ENCODE data around the gene SCUBE3. TPM values are rescaled to one million over a fixed set of nuclear protein-coding genes. Genes with fewer than 3 reads are reported as not detected.
A peak's percentile ranks its signal among the peaks of the same experiment; 100 is the strongest.

The SCUBE3 gene
- total and polyA plus RNA-seq, 9 of the 15 experiments (the other 6 are each of a cell fraction or from before 2014, with no cell fraction given) = 0.01 to 0.11 TPM; not detected in 7

GRCh38 chr6:35242906-35243305 is 29.1 kb downstream of the SCUBE3 start:
- ATAC-seq = no peak
- intact Hi-C loops (cut with micrococcal nuclease) (no loop called here), in situ Hi-C loops (cut with MboI) (loop anchor here (5.0 kb wide), 1 partner anchor 256 kb away; no protein-coding TSS in a partner anchor)

GRCh38 chr6:35243386-35243958 is 29.7 kb downstream of the SCUBE3 start:
- ChIA-PET CTCF (ENCODE audit: low intra/inter-chr PET ratio) (interaction anchor here (0.6 kb wide), 1 partner anchor 998 kb away, joined by 3 read pairs; no protein-coding TSS in a partner anchor), POLR2A (interaction anchor here (0.5 to 0.9 kb wide), 3 partner anchors 13 to 92 kb away, joined by 3 read pairs; no protein-coding TSS in a partner anchor)
- peaks cover 9% of the 10 kb centered on the region for H4K20me1 ChIP-seq (replicated peaks; ENCODE audit: control insufficient read depth, insufficient read depth, low read length)
- BruUV-seq (replicated peaks) = no TSS peak
- H3K4me1 ChIP-seq (replicated peaks in 1 of 2; ENCODE audit: control insufficient read depth in 2 of 2, insufficient read depth in 2 of 2, low read length in 2 of 2) = peaks cover 11 to 13% of the 10 kb centered on the region in 2 experiments; a peak in 4 of 5 replicates
- peaks cover 22% of the 10 kb centered on the region; the same call in 2 of the 3 replicates for H3K36me3 ChIP-seq (ENCODE audit: control insufficient read depth, insufficient read depth, low read length)
- ATAC-seq = no peak
- intact Hi-C loops (cut with micrococcal nuclease) (no loop called here), in situ Hi-C loops (cut with MboI) (loop anchor here (5.0 kb wide), 1 partner anchor 256 kb away; no protein-coding TSS in a partner anchor)
- no peak overlapping the region for H2AFZ ChIP-seq (ENCODE audit: low read depth, low read length)
- no peak overlapping the region for H3K4me3 ChIP-seq
- no peaks in the 10 kb centered on the region for H3K27me3 ChIP-seq (ENCODE audit: control insufficient read depth in 2 of 2, insufficient read depth in 2 of 2, low read length in 2 of 2)
- 64% methylated on average over 13 of the region's 17 CpGs for WGBS (ENCODE audit: insufficient coverage, low coverage, missing lambda C conversion rate)
- H3K4me2 ChIP-seq (ENCODE audit: insufficient read depth, low read length) = no peak overlapping the region
- no peaks in the 10 kb centered on the region for H3K9me1 ChIP-seq (ENCODE audit: control insufficient read depth, insufficient read depth, low read length)
- no peak overlapping the region for H3K27ac ChIP-seq (ENCODE audit: extremely low read depth, low read depth, low read length)
- FAIRE-seq = no peak
- no peaks in the 10 kb centered on the region for H3K9me3 ChIP-seq (replicated peaks; ENCODE audit: control insufficient read depth, insufficient read depth, low read depth, low read length)
- DNase-seq (ENCODE audit: extremely low read depth in 1 of 4, low spot score in 3 of 4) = no peak
- H3K79me2 ChIP-seq (ENCODE audit: control insufficient read depth, insufficient read depth, low read length) = no peaks in the 10 kb centered on the region; the same call in 2 of the 3 replicates
- H3K9ac ChIP-seq (ENCODE audit: insufficient read depth in 1 of 2, low read depth in 2 of 2, low read length in 2 of 2) = no peak overlapping the region
- TF ChIP-seq PML (IDR thresholded peaks at IDR 0.05; ENCODE audit: low read length) = no peak
- TF ChIP-seq TRIM25 (IDR thresholded peaks at IDR 0.05; ENCODE audit: borderline replicate concordance) = no peak
- TF ChIP-seq ZNF324 (CRISPR knock-in tag; IDR thresholded peaks at IDR 0.05) = no peak
- no peak for TF ChIP-seq LEF1 (IDR thresholded peaks at IDR 0.05)
- no peak for TF ChIP-seq CEBPB (tag; IDR thresholded peaks at IDR 0.05)
- TF ChIP-seq ARID3B (CRISPR knock-in tag; IDR thresholded peaks at IDR 0.05; ENCODE audit: borderline replicate concordance) = no peak
- TF ChIP-seq MLLT1 (IDR thresholded peaks at IDR 0.05) = no peak

More at GRCh38 chr6:35242906-35243305, 29.1 kb downstream of the SCUBE3 start:
- no peak overlapping the region for H3K27ac ChIP-seq (ENCODE audit: extremely low read depth, low read depth, low read length)
- H3K79me2 ChIP-seq (ENCODE audit: control insufficient read depth, insufficient read depth, low read length) = no peaks in the 10 kb centered on the region; the same call in 2 of the 3 replicates
- no peak overlapping the region for H3K4me3 ChIP-seq
- peaks cover 22% of the 10 kb centered on the region; the same call in 2 of the 3 replicates for H3K36me3 ChIP-seq (ENCODE audit: control insufficient read depth, insufficient read depth, low read length)
- no peak for DNase-seq (ENCODE audit: extremely low read depth in 1 of 4, low spot score in 3 of 4)
- H3K4me1 ChIP-seq (replicated peaks in 1 of 2; ENCODE audit: control insufficient read depth in 2 of 2, insufficient read depth in 2 of 2, low read length in 2 of 2) = peaks cover 6 to 11% of the 10 kb centered on the region in 2 experiments; a peak in 4 of 5 replicates
- H3K27me3 ChIP-seq (ENCODE audit: control insufficient read depth in 2 of 2, insufficient read depth in 2 of 2, low read length in 2 of 2) = no peaks in the 10 kb centered on the region
- CTCF ChIA-PET (ENCODE audit: low intra/inter-chr PET ratio) = interaction anchor here (0.6 kb wide), 1 partner anchor 997 kb away, joined by 3 read pairs; no protein-coding TSS in a partner anchor
- WGBS (ENCODE audit: insufficient coverage, low coverage, missing lambda C conversion rate) = 71% methylated on average over 13 of the region's 13 CpGs
- H3K9me3 ChIP-seq (replicated peaks; ENCODE audit: control insufficient read depth, insufficient read depth, low read depth, low read length) = no peaks in the 10 kb centered on the region
- BruUV-seq (replicated peaks) = no TSS peak
- no peaks in the 10 kb centered on the region for H3K9me1 ChIP-seq (ENCODE audit: control insufficient read depth, insufficient read depth, low read length)
- H2AFZ ChIP-seq (ENCODE audit: low read depth, low read length) = no peak overlapping the region
- peaks cover 9% of the 10 kb centered on the region for H4K20me1 ChIP-seq (replicated peaks; ENCODE audit: control insufficient read depth, insufficient read depth, low read length)
- FAIRE-seq = no peak
- no peak overlapping the region for H3K4me2 ChIP-seq (ENCODE audit: insufficient read depth, low read length)
- TF ChIP-seq MEIS2 (IDR thresholded peaks at IDR 0.05; ENCODE audit: partially characterized antibody) (no peak), RFX5 (IDR thresholded peaks at IDR 0.05; ENCODE audit: low read depth, low read length) (no peak), LCOR (CRISPR knock-in tag; IDR thresholded peaks at IDR 0.05) (no peak), POLR2G (IDR thresholded peaks at IDR 0.05; ENCODE audit: low read depth, low read length) (peak; percentile 29; the same call in 1 of the 2 replicates), NR1H2 (CRISPR knock-in tag; IDR thresholded peaks at IDR 0.05) (no peak), SMARCB1 (IDR thresholded peaks at IDR 0.05; ENCODE audit: insufficient read length, low read depth) (no peak)
- POLR2A ChIA-PET = interaction anchor here (0.5 to 0.7 kb wide), 2 partner anchors 12 to 22 kb away, joined by 3 read pairs; no protein-coding TSS in a partner anchor
- peak overlapping the region in 1 of 2 experiments; percentile 63; a peak in 2 of 4 replicates for H3K9ac ChIP-seq (ENCODE audit: insufficient read depth in 1 of 2, low read depth in 2 of 2, low read length in 2 of 2)
